Trophoblast cell (in vitro differentiated cells and primary cell): ENCODE data around the gene CYB561A3.

ENCODE experiments used
- DNase-seq, 2 donors: peaks; one replicate each; pipeline ENCODE4 v3.0.0-alpha.2; 2016
- H2AFZ ChIP-seq: 2 replicates; pipeline ENCODE4 v1.6.1; 2013; ENCODE audit warnings: low read length, moderate library complexity, mild to moderate bottlenecking; ENCODE audit not compliant: insufficient read depth, poor library complexity
- H2AK5ac ChIP-seq: 2 replicates; pipeline ENCODE4 v1.6.1; 2013; ENCODE audit warnings: mild to moderate bottlenecking, low read length
- H2BK120ac ChIP-seq: 2 replicates; pipeline ENCODE4 v1.6.1; 2013; ENCODE audit warnings: low read length, mild to moderate bottlenecking, moderate library complexity; ENCODE audit not compliant: insufficient read depth, poor library complexity
- H2BK12ac ChIP-seq: 2 replicates; pipeline ENCODE4 v1.6.1; 2013; ENCODE audit warnings: mild to moderate bottlenecking, low read length, moderate library complexity
- H2BK5ac ChIP-seq: 2 replicates; pipeline ENCODE4 v1.6.1; 2013; ENCODE audit warnings: low read length, low read depth, moderate library complexity, mild to moderate bottlenecking; ENCODE audit not compliant: poor library complexity
- H3K14ac ChIP-seq: 2 replicates; pipeline ENCODE4 v1.6.1; 2013; ENCODE audit warnings: mild to moderate bottlenecking, low read length
- H3K18ac ChIP-seq: 2 replicates; pipeline ENCODE4 v1.6.1; 2013; ENCODE audit warnings: mild to moderate bottlenecking, low read length
- H3K23ac ChIP-seq: 2 replicates; pipeline ENCODE4 v1.6.1; 2013; ENCODE audit warnings: low read length
- H3K27ac ChIP-seq: 2 replicates; pipeline ENCODE4 v1.5.1; 2013; ENCODE audit warnings: low read depth, mild to moderate bottlenecking, inconsistent platforms, low read length, moderate library complexity
- H3K27me3 ChIP-seq: 2 replicates; pipeline ENCODE4 v1.6.1; 2013; ENCODE audit warnings: inconsistent platforms, mild to moderate bottlenecking, low read length, moderate library complexity; ENCODE audit not compliant: insufficient read depth
- H3K36me3 ChIP-seq, 2 experiments: 1 replicate in 1 of 2; 2 replicates in 1 of 2; pipeline ENCODE4 v1.6.1; 2013; ENCODE audit warnings: low read length in 2 of 2, mild to moderate bottlenecking in 2 of 2, moderate library complexity in 1 of 2; ENCODE audit not compliant: insufficient read depth in 2 of 2, control insufficient read depth in 1 of 2
- H3K4ac ChIP-seq: 2 replicates; pipeline ENCODE4 v1.6.1; 2013; ENCODE audit warnings: low read depth, mild to moderate bottlenecking, low read length, moderate library complexity
- H3K4me1 ChIP-seq, 2 experiments: 1 replicate in 1 of 2; 2 replicates in 1 of 2; pipeline ENCODE4 v1.6.1; 2013; ENCODE audit warnings: low read length in 2 of 2, mild to moderate bottlenecking in 2 of 2, moderate library complexity in 1 of 2; ENCODE audit not compliant: insufficient read depth in 2 of 2, control insufficient read depth in 1 of 2
- H3K4me2 ChIP-seq: 2 replicates; pipeline ENCODE4 v1.6.1; 2013; ENCODE audit warnings: inconsistent platforms, mild to moderate bottlenecking, low read length, moderate library complexity
- H3K4me3 ChIP-seq: 2 replicates; pipeline ENCODE4 v1.5.1; 2013; ENCODE audit warnings: mild to moderate bottlenecking, low read depth, low read length, inconsistent platforms
- H3K79me1 ChIP-seq: one replicate; pipeline ENCODE4 v1.6.1; 2013; ENCODE audit warnings: low read length
- H3K79me2 ChIP-seq: 2 replicates; pipeline ENCODE4 v1.6.1; 2013; ENCODE audit warnings: low read length, mild to moderate bottlenecking; ENCODE audit not compliant: control insufficient read depth, insufficient read depth, poor library complexity
- H3K9ac ChIP-seq: 2 replicates; pipeline ENCODE4 v1.6.1; 2013; ENCODE audit warnings: mild to moderate bottlenecking, low read length
- H3K9me3 ChIP-seq: 2 replicates; pipeline ENCODE4 v1.6.1; 2013; ENCODE audit warnings: low read depth, mild to moderate bottlenecking, control low read depth, inconsistent platforms, low read length; ENCODE audit not compliant: insufficient read depth
- H4K12ac ChIP-seq: 2 replicates; pipeline ENCODE4 v1.6.1; 2013; ENCODE audit warnings: low read depth, mild to moderate bottlenecking, low read length, moderate library complexity
- H4K8ac ChIP-seq: 2 replicates; pipeline ENCODE4 v1.6.1; 2013; ENCODE audit warnings: low read depth, mild to moderate bottlenecking, low read length, moderate library complexity
- H4K91ac ChIP-seq: one replicate; pipeline ENCODE4 v1.6.1; 2013; ENCODE audit warnings: low read depth, mild to moderate bottlenecking, low read length, moderate library complexity
- WGBS: extraction: QIAGEN DNeasy Blood & Tissue Kit; methylation state at CpG from one replicate; pipeline ENCODE4 v1.1.7; 2013; ENCODE audit warnings: missing lambda C conversion rate; ENCODE audit not compliant: insufficient read length, insufficient coverage; ENCODE audit errors: extremely low coverage; 5-methylcytosine and 5-hydroxymethylcytosine counted together

The CYB561A3 gene

GRCh38 chr11:61356706-61357105 lies 5.0 kb downstream of the CYB561A3 start:
- no peak overlapping the region for H2AFZ ChIP-seq
- no peak overlapping the region for H3K4me3 ChIP-seq
- peaks cover 5% of the 10 kb centered on the region for H3K79me2 ChIP-seq
- H4K91ac ChIP-seq = no peak overlapping the region
- H2AK5ac ChIP-seq = no peak overlapping the region
- no peak overlapping the region for H4K8ac ChIP-seq
- DNase-seq = no peak
- no peak overlapping the region for H3K9ac ChIP-seq
- H3K4me2 ChIP-seq = no peak overlapping the region
- no peak overlapping the region for H2BK12ac ChIP-seq
- H3K4ac ChIP-seq = no peak overlapping the region
- H3K18ac ChIP-seq = no peak overlapping the region
- no peaks in the 10 kb centered on the region for H3K9me3 ChIP-seq
- H2BK120ac ChIP-seq = no peak overlapping the region
- no peak overlapping the region for H3K14ac ChIP-seq
- H2BK5ac ChIP-seq = no peak overlapping the region
- H3K4me1 ChIP-seq = peaks cover 5 to 6% of the 10 kb centered on the region in 2 experiments
- peaks cover 5% of the 10 kb centered on the region for H3K79me1 ChIP-seq
- no peaks in the 10 kb centered on the region for H3K27me3 ChIP-seq
- no peak overlapping the region for H3K27ac ChIP-seq
- H3K36me3 ChIP-seq = peaks cover 9 to 15% of the 10 kb centered on the region in 2 experiments
- WGBS = no CpG with 5 or more reads among the region's 4 CpGs
- no peak overlapping the region for H4K12ac ChIP-seq
- H3K23ac ChIP-seq = no peak overlapping the region

GRCh38 chr11:61354208-61354607 lies 7.5 kb downstream of the CYB561A3 start:
- Histone ChIP-seq H3K36me3 (peaks cover 24 to 34% of the 10 kb centered on the region in 2 experiments), H3K27ac (no peak overlapping the region), H3K4me1 (no peaks in the 10 kb centered on the region), H3K4me3 (no peak overlapping the region), H3K23ac (no peak overlapping the region), H2BK12ac (no peak overlapping the region), H3K18ac (no peak overlapping the region), H3K4me2 (no peak overlapping the region), H2AFZ (no peak overlapping the region), H3K14ac (no peak overlapping the region), H3K79me1 (no peaks in the 10 kb centered on the region), H3K9me3 (peaks cover 3% of the 10 kb centered on the region), H4K91ac (no peak overlapping the region), H3K4ac (no peak overlapping the region), H4K8ac (no peak overlapping the region), H3K27me3 (no peaks in the 10 kb centered on the region), H3K79me2 (no peaks in the 10 kb centered on the region), H3K9ac (no peak overlapping the region), H4K12ac (no peak overlapping the region), H2AK5ac (no peak overlapping the region), H2BK5ac (no peak overlapping the region), H2BK120ac (no peak overlapping the region)
- DNase-seq = no peak
- no CpG with 5 or more reads among the region's 2 CpGs for WGBS

- Histone ChIP-seq H3K27ac (no peak overlapping the region), H3K4me1 (no peaks in the 10 kb centered on the region)
- no CpG with 5 or more reads among the region's 15 CpGs for WGBS
Measured at GRCh38 chr11:61353131-61354067, 8.3 kb downstream of the CYB561A3 start.

GRCh38 chr11:61352038-61352437 lies 9.6 kb downstream of the CYB561A3 start:
- Histone ChIP-seq H3K79me2 (no peaks in the 10 kb centered on the region), H3K14ac (no peak overlapping the region), H4K8ac (no peak overlapping the region), H3K9ac (no peak overlapping the region), H2BK120ac (no peak overlapping the region), H3K23ac (no peak overlapping the region), H4K12ac (no peak overlapping the region), H2BK5ac (no peak overlapping the region), H2AK5ac (no peak overlapping the region), H3K36me3 (peaks cover 28 to 49% of the 10 kb centered on the region in 2 experiments), H3K79me1 (no peaks in the 10 kb centered on the region), H3K4ac (no peak overlapping the region), H3K4me1 (no peaks in the 10 kb centered on the region), H3K27ac (no peak overlapping the region), H2AFZ (no peak overlapping the region), H3K27me3 (no peaks in the 10 kb centered on the region), H2BK12ac (no peak overlapping the region), H3K9me3 (peaks cover 3% of the 10 kb centered on the region), H3K4me2 (no peak overlapping the region), H3K18ac (no peak overlapping the region), H3K4me3 (no peak overlapping the region), H4K91ac (no peak overlapping the region)
- DNase-seq = no peak
- WGBS = no CpG with 5 or more reads among the region's 8 CpGs

More at GRCh38 chr11:61353131-61354067, 8.3 kb downstream of the CYB561A3 start:
- no peak overlapping the region for H3K4ac ChIP-seq
- no peak for DNase-seq
- H2BK120ac ChIP-seq = no peak overlapping the region
- H4K8ac ChIP-seq = no peak overlapping the region
- no peak overlapping the region for H3K4me2 ChIP-seq
- H4K91ac ChIP-seq = no peak overlapping the region
- no peak overlapping the region for H3K14ac ChIP-seq
- H3K27me3 ChIP-seq = no peaks in the 10 kb centered on the region
- H3K9me3 ChIP-seq = peaks cover 3% of the 10 kb centered on the region
- no peak overlapping the region for H2BK5ac ChIP-seq
- no peak overlapping the region for H4K12ac ChIP-seq
- H2AK5ac ChIP-seq = no peak overlapping the region
- no peak overlapping the region for H3K4me3 ChIP-seq
- H3K9ac ChIP-seq = no peak overlapping the region
- H3K79me2 ChIP-seq = no peaks in the 10 kb centered on the region
- H2AFZ ChIP-seq = no peak overlapping the region
- no peak overlapping the region for H3K23ac ChIP-seq
- H3K79me1 ChIP-seq = no peaks in the 10 kb centered on the region
- peaks cover 28 to 41% of the 10 kb centered on the region in 2 experiments for H3K36me3 ChIP-seq
- no peak overlapping the region for H3K18ac ChIP-seq
- H2BK12ac ChIP-seq = no peak overlapping the region
